ENCODE measurements around the gene ARL4A. TPM values are rescaled to one million over a fixed set of nuclear protein-coding genes. Genes with fewer than 3 reads are reported as not detected.

The ARL4A gene
- total RNA-seq: 8.8 and 18.6 TPM in 2 replicates

DNA sequence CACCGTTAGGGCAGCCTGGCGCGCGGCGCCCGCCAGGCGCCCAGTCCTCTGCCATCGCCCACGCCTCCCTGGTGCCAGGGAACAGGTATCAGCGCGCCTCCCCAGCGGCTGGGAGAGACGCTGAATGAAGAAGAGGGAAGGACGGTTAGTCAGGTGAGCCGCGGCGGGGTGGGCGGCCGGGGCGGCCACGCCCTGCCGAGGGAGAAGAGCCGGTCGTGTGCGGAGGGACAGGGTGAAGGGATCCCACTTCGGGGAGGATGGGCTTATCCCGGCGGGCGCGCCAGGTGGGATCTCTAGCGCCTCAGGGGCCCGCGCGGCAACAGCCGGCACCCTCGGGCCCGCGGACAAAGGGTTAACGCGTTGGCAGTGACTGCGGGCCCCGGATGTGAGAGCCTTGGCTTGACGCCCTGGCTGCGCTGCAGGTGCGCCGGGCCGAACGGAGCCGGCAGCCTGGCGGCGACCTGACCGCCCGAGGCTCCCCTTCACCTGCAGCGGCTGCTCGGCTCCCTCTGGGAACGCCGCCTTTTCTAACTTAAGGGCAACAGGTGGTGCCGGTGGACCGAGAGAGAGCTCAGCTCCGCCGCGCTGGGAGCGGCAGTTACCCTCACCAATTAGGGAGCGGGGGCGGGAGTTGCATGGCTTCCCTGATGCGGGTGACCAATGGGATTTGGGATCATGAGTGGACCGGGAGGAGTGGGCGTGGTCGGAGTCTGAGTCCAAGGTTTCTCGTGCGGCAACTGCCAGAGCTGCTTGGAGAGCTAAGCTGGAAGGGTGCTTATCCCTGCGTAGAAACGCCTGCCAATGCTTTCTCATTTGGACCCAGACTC, at the start of gene ARL4A:
TSS of gene ARL4A (plus strand) at position 743 of the 827 bp plus-strand sequence. CDS start 622 bp downstream, outside the sequence.

Other genes starting within 250 kb of the ARL4A start
- not detected in 2 replicates for gene SCIN, start 116.9 kb upstream of the ARL4A start, total RNA-seq